HepG2 (cell line): ENCODE results near the gene FGL2. TPM values are rescaled to one million over a fixed set of nuclear protein-coding genes. Genes with fewer than 3 reads are reported as not detected.
A peak's percentile ranks its signal among the peaks of the same experiment; 100 is the strongest.
"Not testable (repeated sequence)": the region's sequence is repeated elsewhere in the genome, so short reads cannot be mapped to it uniquely, and the experiment has no call there.

ENCODE experiments used
- ATAC-seq: fragments of 200-7000 bp; cut with Tn5 transposase; 3 replicates; pipeline ENCODE4 v1.9.1; 2020; ENCODE audit warnings: mild to moderate bottlenecking, moderate library complexity
- BruUV-seq: library from RNA; stranded (reverse); fragments of 400-500 nt; replicated peaks from 2 replicates; lab custom pipeline; 2021; lab: Mats Ljungman, UMichigan
- CTCF ChIA-PET: fragments of 300-600 bp; formaldehyde crosslinking; extraction: SDS; loops from one replicate; lab custom pipeline; 2021; ENCODE audit warnings: low total read pairs, inconsistent platforms, low intra/inter-chr PET ratio; lab: Yijun Ruan, JAX
- POLR2A ChIA-PET: fragments of 350-600 bp; sonication (Branson Sonifier 250); formaldehyde crosslinking; loops from one replicate; lab custom pipeline; 2020; ENCODE audit warnings: antibody characterized with exemption, inconsistent platforms; lab: Yijun Ruan, JAX
- DNase-seq: peaks from one replicate; pipeline ENCODE4 v3.0.0-alpha.2; 2015; ENCODE audit warnings: low spot score
- FAIRE-seq: peaks from 3 replicates; lab custom pipeline; 2011; peaks lifted over from hg19 to GRCh38; lab: Jason Lieb, UNC
- H2AFZ ChIP-seq: one replicate; pipeline ENCODE4 v1.6.1; 2011; ENCODE audit warnings: low read length, inconsistent platforms
- H3K27ac ChIP-seq: fragments of 300-600 bp; 3 replicates; pipeline ENCODE4 v1.8.0; 2011; ENCODE audit warnings: mixed run types, mild to moderate bottlenecking, mixed read lengths, low read length, inconsistent platforms; ENCODE audit not compliant: insufficient read depth; ENCODE audit errors: extremely low read length
- H3K27me3 ChIP-seq, 2 experiments: fragments of 200-600 bp in 1 of 2; 2 replicates in 1 of 2; 3 replicates in 1 of 2; pipeline versions ENCODE4 v1.6.0 to v1.8.0; 2011; ENCODE audit warnings: low read length in 2 of 2, mild to moderate bottlenecking in 2 of 2, moderate library complexity in 2 of 2, inconsistent platforms in 1 of 2; ENCODE audit not compliant: insufficient read depth in 2 of 2, control insufficient read depth in 1 of 2
- H3K36me3 ChIP-seq, 2 experiments: fragments of 200-600 bp in 1 of 2; replicated peaks in 1 of 2; 2 replicates in 1 of 2; 3 replicates in 1 of 2; pipeline versions ENCODE4 v1.5.1 to v1.8.0; 2011; ENCODE audit warnings: low read length in 2 of 2, inconsistent platforms in 1 of 2; ENCODE audit not compliant: insufficient read depth in 2 of 2, control insufficient read depth in 1 of 2
- H3K4me1 ChIP-seq: 2 replicates; pipeline ENCODE4 v1.5.1; 2012; ENCODE audit warnings: low read length, inconsistent platforms; ENCODE audit not compliant: insufficient read depth
- H3K4me2 ChIP-seq: 2 replicates; pipeline ENCODE4 v1.6.0; 2011; ENCODE audit warnings: low read depth, low read length, inconsistent platforms
- H3K4me3 ChIP-seq, 3 experiments: fragments of 200-600 bp in 1 of 3; sonication (generic), shearing (Covaris generic) in 1 of 3; replicated peaks in 1 of 3; 2 replicates each; pipeline ENCODE4 v1.5.1; 2011 to 2016; ENCODE audit warnings: low read length in 3 of 3, inconsistent platforms in 2 of 3, low read depth in 2 of 3, mild to moderate bottlenecking in 2 of 3, control low read depth in 1 of 3, mixed read lengths in 1 of 3; ENCODE audit not compliant: insufficient read depth in 1 of 3
- H3K79me2 ChIP-seq: one replicate; pipeline ENCODE4 v1.6.1; 2011; ENCODE audit warnings: low read length, inconsistent platforms; ENCODE audit not compliant: insufficient read depth
- H3K9ac ChIP-seq: 2 replicates; pipeline ENCODE4 v1.6.0; 2011; ENCODE audit warnings: mild to moderate bottlenecking, low read depth, low read length, inconsistent platforms; ENCODE audit not compliant: insufficient read depth
- H3K9me3 ChIP-seq: 2 replicates; pipeline ENCODE4 v1.5.1; 2012; ENCODE audit warnings: mild to moderate bottlenecking, low read length
- H4K20me1 ChIP-seq: 2 replicates; pipeline ENCODE4 v1.6.0; 2011; ENCODE audit warnings: inconsistent platforms, mild to moderate bottlenecking, low read length, moderate library complexity; ENCODE audit not compliant: insufficient read depth
- PATZ1 ChIP-seq: sonication (generic); formaldehyde crosslinking; IDR thresholded peaks from 2 replicates; pipeline ENCODE4 v1.4.0; 2020; ENCODE audit warnings: missing genetic modification reagents
- SIX1 ChIP-seq: sonication (generic); formaldehyde crosslinking; IDR thresholded peaks from 2 replicates; pipeline ENCODE4 v1.4.0; 2020; ENCODE audit warnings: missing genetic modification reagents, borderline replicate concordance
- ZFP82 ChIP-seq: sonication (generic); formaldehyde crosslinking; IDR thresholded peaks from 2 replicates; pipeline ENCODE4 v1.5.1; 2020; ENCODE audit warnings: mild to moderate bottlenecking, missing genetic modification reagents, borderline replicate concordance
- ZNF839 ChIP-seq: sonication (generic); formaldehyde crosslinking; IDR thresholded peaks from 2 replicates; pipeline ENCODE4 v1.4.0; 2020; ENCODE audit warnings: missing genetic modification reagents, mild to moderate bottlenecking, borderline replicate concordance
- WGBS: methylation state at CpG from one replicate; pipeline ENCODE4 v1.1.6; 2017; ENCODE audit warnings: low lambda C conversion rate; 5-methylcytosine and 5-hydroxymethylcytosine counted together
- in situ Hi-C: cut with HindIII; loops from 2 replicates; pipeline ENCODE4 v1.10.0; 2017; ENCODE audit warnings: low pct_unique_long_range_greater_than_20kb; ENCODE audit not compliant: extremely low pct_ligation_motif_present
- intact Hi-C: fragments of 100-400 bp; cut with micrococcal nuclease; formaldehyde crosslinking; loops from one replicate; pipeline ENCODE4 v1.10.0; 2022; ENCODE audit not compliant: unreplicated experiment
- polyA plus RNA-seq, 8 experiments: library from polyadenylated mRNA; depleted of rRNA in 3 of 8; stranded (reverse) in 7 of 8; unstranded in 1 of 8; fragments of >200 nt; fragmentation: Illumina TruSeq in 4 of 8; extraction: Trizol in 4 of 8; gene quantifications; 2 replicates each; pipeline versions ENCODE4 v1.2.1 to v1.2.3, GENCODE V29; 2011 to 2016; ENCODE audit warnings: low read depth in 4 of 8, missing spikeins in 1 of 8, mixed read lengths in 1 of 8; ENCODE audit not compliant: insufficient read depth in 1 of 8
- total RNA-seq, 5 experiments: library from RNA; depleted of rRNA; stranded (reverse); fragments of >200 nt; fragmentation: Illumina TruSeq; extraction: Trizol; gene quantifications; 2 replicates each; pipeline ENCODE4 v1.2.3, GENCODE V29; 2016; ENCODE audit warnings: low read depth in 1 of 5

FGL2 gene
- total and polyA plus RNA-seq, 2 of the 13 experiments (the other 11 are each of a cell fraction or from before 2014, with no cell fraction given) = 0.04 to 0.15 TPM

- no peak for TF ChIP-seq PATZ1 (CRISPR knock-in tag)
These were observed 35.7 kb upstream of the FGL2 start (continued) for GRCh38 chr7:77235276-77235675.

- intact Hi-C loops = no loop called here
- DNase-seq = no peak
- in situ Hi-C loops = no loop called here
- Histone ChIP-seq H3K27me3 (no peaks in the 10 kb centered on the region), H3K9me3 (no peaks in the 10 kb centered on the region)
- no peak for TF ChIP-seq SIX1 (CRISPR knock-in tag)
- TF ChIP-seq ZFP82 (CRISPR knock-in tag) = no peak
- no peak for TF ChIP-seq ZNF839 (CRISPR knock-in tag)
- TF ChIP-seq, all 625 proteins: peak for 0
- Histone ChIP-seq H3K4me2 (no peak overlapping the region), H3K4me3 (no peak overlapping the region), H3K79me2 (no peaks in the 10 kb centered on the region), H3K27ac (no peak overlapping the region), H3K9ac (no peak overlapping the region), H3K4me1 (no peaks in the 10 kb centered on the region; the same call in 1 of the 2 replicates), H2AFZ (no peak overlapping the region), H3K36me3 (no peaks in the 10 kb centered on the region), H4K20me1 (no peaks in the 10 kb centered on the region)
- FAIRE-seq (no peak), ATAC-seq (peak; percentile 53)
- CTCF ChIA-PET = no interaction called here
- WGBS = 17% methylated on average over 1 of the region's 2 CpGs
- POLR2A ChIA-PET = no interaction called here
- BruUV-seq = no TSS peak
These were observed 32.8 kb upstream of the FGL2 start for GRCh38 chr7:77232467-77232866.

GRCh38 chr7:77228795-77229194 is 29.2 kb upstream of the FGL2 start:
- in situ Hi-C loops = not testable (repeated sequence)

More at GRCh38 chr7:77228795-77229194, 29.2 kb upstream of the FGL2 start:
- H3K4me3 ChIP-seq, H3K36me3 ChIP-seq, H3K9ac ChIP-seq, H3K4me2 ChIP-seq, DNase-seq, H3K9me3 ChIP-seq, FAIRE-seq, ATAC-seq, H3K4me1 ChIP-seq, BruUV-seq, H2AFZ ChIP-seq, H3K27ac ChIP-seq, H3K79me2 ChIP-seq, CTCF ChIA-PET, H3K27me3 ChIP-seq, POLR2A ChIA-PET, H4K20me1 ChIP-seq, intact Hi-C loops: not testable (repeated sequence)
